ENCODE results near the gene UBIAD1.

DNA sequence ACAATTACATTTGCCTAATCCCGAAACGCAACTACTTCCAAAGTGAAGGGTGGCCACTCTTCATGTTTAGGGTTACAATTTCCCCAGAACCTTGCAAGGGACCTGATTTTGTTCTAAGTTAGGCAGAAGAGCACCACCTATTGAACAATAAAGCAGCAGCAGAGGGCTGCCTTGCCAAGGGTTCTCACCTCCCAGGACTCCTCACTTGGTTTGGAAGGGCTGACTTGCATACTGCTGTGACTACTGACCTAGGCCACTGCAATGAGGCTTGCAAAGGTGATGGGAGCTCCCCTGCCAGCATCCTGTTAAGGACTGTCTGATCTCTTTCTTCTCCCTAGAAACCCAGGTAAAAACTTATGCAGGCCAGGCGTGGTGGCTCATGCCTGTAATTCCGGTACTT is 24.8 kb upstream of the UBIAD1 start:
- TF ChIP-seq, protein P1, sequence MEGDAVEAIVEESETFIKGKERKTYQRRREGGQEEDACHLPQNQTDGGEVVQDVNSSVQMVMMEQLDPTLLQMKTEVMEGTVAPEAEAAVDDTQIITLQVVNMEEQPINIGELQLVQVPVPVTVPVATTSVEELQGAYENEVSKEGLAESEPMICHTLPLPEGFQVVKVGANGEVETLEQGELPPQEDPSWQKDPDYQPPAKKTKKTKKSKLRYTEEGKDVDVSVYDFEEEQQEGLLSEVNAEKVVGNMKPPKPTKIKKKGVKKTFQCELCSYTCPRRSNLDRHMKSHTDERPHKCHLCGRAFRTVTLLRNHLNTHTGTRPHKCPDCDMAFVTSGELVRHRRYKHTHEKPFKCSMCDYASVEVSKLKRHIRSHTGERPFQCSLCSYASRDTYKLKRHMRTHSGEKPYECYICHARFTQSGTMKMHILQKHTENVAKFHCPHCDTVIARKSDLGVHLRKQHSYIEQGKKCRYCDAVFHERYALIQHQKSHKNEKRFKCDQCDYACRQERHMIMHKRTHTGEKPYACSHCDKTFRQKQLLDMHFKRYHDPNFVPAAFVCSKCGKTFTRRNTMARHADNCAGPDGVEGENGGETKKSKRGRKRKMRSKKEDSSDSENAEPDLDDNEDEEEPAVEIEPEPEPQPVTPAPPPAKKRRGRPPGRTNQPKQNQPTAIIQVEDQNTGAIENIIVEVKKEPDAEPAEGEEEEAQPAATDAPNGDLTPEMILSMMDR (IDR thresholded peaks at IDR 0.05; ENCODE audit: extremely low read depth in 1 of 2, insufficient read depth in 1 of 2, low read depth in 1 of 2, low read length in 2 of 2) = no peak
- no peak for TF ChIP-seq EZH2 (IDR thresholded peaks at IDR 0.05; ENCODE audit: borderline replicate concordance, low read depth, low read length, severe bottlenecking)
- TF ChIP-seq FOS (IDR thresholded peaks at IDR 0.05; ENCODE audit: borderline replicate concordance, insufficient read depth, low read length) = no peak
- TF ChIP-seq POLR2A (IDR thresholded peaks at IDR 0.05; ENCODE audit: low read depth, low read length) = no peak
- no peak for TF ChIP-seq JUN (IDR thresholded peaks at IDR 0.05; ENCODE audit: borderline replicate concordance, insufficient read depth, insufficient read length, low read depth)
- no peak for TF ChIP-seq MAX (IDR thresholded peaks at IDR 0.05; ENCODE audit: insufficient read depth, insufficient read length)
- no peak for TF ChIP-seq MYC (IDR thresholded peaks at IDR 0.05; ENCODE audit: low read depth, low read length)
